Astrocyte (in vitro differentiated cells and primary cell): ENCODE measurements around the gene SLC4A1.

ENCODE experiments used
- EZH2 ChIP-seq: IDR thresholded peaks from 2 replicates; pipeline ENCODE4 v1.6.1; 2012; ENCODE audit warnings: mild to moderate bottlenecking, low read length, inconsistent platforms; ENCODE audit not compliant: insufficient read depth
- TF ChIP-seq, protein P1 (sequence below): IDR thresholded peaks from 2 replicates; pipeline ENCODE4 v1.5.1; 2011; ENCODE audit warnings: low read depth, mild to moderate bottlenecking, inconsistent platforms, low read length, moderate library complexity; ENCODE audit not compliant: insufficient read depth

DNA sequence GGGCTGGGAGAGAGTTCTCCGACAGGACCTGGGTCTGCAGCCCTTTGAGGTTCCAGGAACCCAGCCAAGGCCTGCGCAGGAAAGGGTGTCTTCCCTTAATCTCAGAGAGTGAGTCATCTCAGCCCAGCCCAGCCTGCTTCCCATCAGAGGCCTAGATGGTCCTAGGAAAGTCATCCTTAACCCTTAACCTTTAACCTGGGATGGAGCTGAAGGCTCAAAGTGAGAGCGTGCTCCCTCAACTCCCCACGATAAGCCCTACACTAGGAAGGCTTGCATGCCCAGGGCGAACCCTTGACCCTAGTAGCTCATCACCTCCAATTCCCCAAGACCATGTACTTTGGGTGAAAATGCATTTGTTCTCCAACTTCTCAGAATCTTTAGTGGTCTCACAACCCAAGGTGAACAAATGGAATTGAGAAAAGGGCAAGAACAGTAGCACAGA is 63.5 kb downstream of the SLC4A1 start:
- TF ChIP-seq, protein P1, sequence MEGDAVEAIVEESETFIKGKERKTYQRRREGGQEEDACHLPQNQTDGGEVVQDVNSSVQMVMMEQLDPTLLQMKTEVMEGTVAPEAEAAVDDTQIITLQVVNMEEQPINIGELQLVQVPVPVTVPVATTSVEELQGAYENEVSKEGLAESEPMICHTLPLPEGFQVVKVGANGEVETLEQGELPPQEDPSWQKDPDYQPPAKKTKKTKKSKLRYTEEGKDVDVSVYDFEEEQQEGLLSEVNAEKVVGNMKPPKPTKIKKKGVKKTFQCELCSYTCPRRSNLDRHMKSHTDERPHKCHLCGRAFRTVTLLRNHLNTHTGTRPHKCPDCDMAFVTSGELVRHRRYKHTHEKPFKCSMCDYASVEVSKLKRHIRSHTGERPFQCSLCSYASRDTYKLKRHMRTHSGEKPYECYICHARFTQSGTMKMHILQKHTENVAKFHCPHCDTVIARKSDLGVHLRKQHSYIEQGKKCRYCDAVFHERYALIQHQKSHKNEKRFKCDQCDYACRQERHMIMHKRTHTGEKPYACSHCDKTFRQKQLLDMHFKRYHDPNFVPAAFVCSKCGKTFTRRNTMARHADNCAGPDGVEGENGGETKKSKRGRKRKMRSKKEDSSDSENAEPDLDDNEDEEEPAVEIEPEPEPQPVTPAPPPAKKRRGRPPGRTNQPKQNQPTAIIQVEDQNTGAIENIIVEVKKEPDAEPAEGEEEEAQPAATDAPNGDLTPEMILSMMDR = no peak
- no peak for TF ChIP-seq EZH2
